Neural progenitor cell (in vitro differentiated cells): ENCODE results near the gene IFNK. TPM values are rescaled to one million over a fixed set of nuclear protein-coding genes. Genes with fewer than 3 reads are reported as not detected.

Experiments
- DNase-seq: peaks from one replicate; pipeline ENCODE4 v3.0.0-alpha.2; 2016; ENCODE audit warnings: low spot score
- H2AFZ ChIP-seq: fragments of 200-600 bp; sonication (generic); replicated peaks from 2 replicates; pipeline ENCODE4 v1.6.1; 2016; ENCODE audit warnings: antibody characterized with exemption
- H3F3A ChIP-seq: fragments of 200-600 bp; sonication (generic); 2 replicates; pipeline ENCODE4 v1.6.1; 2016; ENCODE audit warnings: antibody characterized with exemption, low read depth
- H3K27ac ChIP-seq: fragments of 200-600 bp; sonication (generic); 2 replicates; pipeline ENCODE4 v1.5.1; 2016; ENCODE audit warnings: mild to moderate bottlenecking
- H3K27me3 ChIP-seq: fragments of 200-600 bp; sonication (generic); 2 replicates; pipeline ENCODE4 v1.6.1; 2016; ENCODE audit warnings: mild to moderate bottlenecking, moderate library complexity
- H3K36me3 ChIP-seq: fragments of 200-600 bp; sonication (generic); 2 replicates; pipeline ENCODE4 v1.5.1; 2016
- H3K4me1 ChIP-seq: fragments of 200-600 bp; sonication (generic); 2 replicates; pipeline ENCODE4 v1.6.1; 2016; ENCODE audit warnings: mixed run types
- H3K4me2 ChIP-seq: fragments of 200-600 bp; sonication (generic); 2 replicates; pipeline ENCODE4 v1.6.1; 2016
- H3K4me3 ChIP-seq: fragments of 200-600 bp; sonication (generic); 2 replicates; pipeline ENCODE4 v1.5.1; 2016
- H3K79me2 ChIP-seq: fragments of 200-600 bp; sonication (generic); 2 replicates; pipeline ENCODE4 v1.6.1; 2016; ENCODE audit warnings: low read depth
- H3K9ac ChIP-seq: fragments of 200-600 bp; sonication (generic); 2 replicates; pipeline ENCODE4 v1.6.1; 2016
- H3K9me3 ChIP-seq: fragments of 200-600 bp; sonication (generic); 2 replicates; pipeline ENCODE4 v1.5.1; 2016; ENCODE audit warnings: low read depth
- H4K20me1 ChIP-seq: fragments of 200-600 bp; sonication (generic); 2 replicates; pipeline ENCODE4 v1.6.1; 2016; ENCODE audit warnings: low read depth
- H3K27ac Mint-ChIP-seq: 3 replicates; pipeline ENCODE4 v1.8.0; 2021; ENCODE audit warnings: mixed read lengths
- H3K27me3 Mint-ChIP-seq: 2 replicates; pipeline ENCODE4 v1.8.0; 2022; ENCODE audit warnings: low read depth, mild to moderate bottlenecking, inconsistent platforms, moderate library complexity, mixed read lengths; ENCODE audit not compliant: insufficient read depth
- H3K36me3 Mint-ChIP-seq: 3 replicates; pipeline ENCODE4 v1.8.0; 2021; ENCODE audit warnings: mixed read lengths
- H3K4me1 Mint-ChIP-seq: 3 replicates; pipeline ENCODE4 v1.8.0; 2021; ENCODE audit warnings: mixed read lengths
- H3K4me3 Mint-ChIP-seq: 3 replicates; pipeline ENCODE4 v1.8.0; 2021; ENCODE audit warnings: mild to moderate bottlenecking, moderate library complexity, mixed read lengths
- H3K9me3 Mint-ChIP-seq: 3 replicates; pipeline ENCODE4 v1.8.0; 2020; ENCODE audit warnings: mixed read lengths
- CTCF ChIP-seq: fragments of 200-600 bp; sonication (generic); IDR thresholded peaks from 2 replicates; pipeline ENCODE4 v1.5.1; 2017; ENCODE audit warnings: antibody characterized with exemption, mild to moderate bottlenecking
- EZH2 ChIP-seq: fragments of 200-600 bp; sonication (generic); IDR thresholded peaks from 2 replicates; pipeline ENCODE4 v1.6.1; 2017; ENCODE audit warnings: antibody characterized with exemption, mild to moderate bottlenecking, moderate library complexity
- EZH2phosphoT487 ChIP-seq: fragments of 200-600 bp; sonication (generic); IDR thresholded peaks from 2 replicates; pipeline ENCODE4 v1.6.1; 2017; ENCODE audit warnings: antibody characterized with exemption
- total RNA-seq: library from RNA; depleted of rRNA; stranded (reverse); fragments of >200 nt; gene quantifications from 2 replicates; pipeline ENCODE4 v1.2.3, GENCODE V29; 2015; ENCODE audit warnings: low replicate concordance

The IFNK gene
- total RNA-seq, 1 donor from 2014 or later, result not detected

GRCh38 chr9:27569406-27569805 lies 45.3 kb downstream of the IFNK start:
- H3K9ac ChIP-seq, result no peak overlapping the region
- H3F3A ChIP-seq, result peaks cover 26% of the 10 kb centered on the region
- H3K27me3 ChIP-seq, result no peaks in the 10 kb centered on the region
- peaks cover 12% of the 10 kb centered on the region for H3K4me1 ChIP-seq
- H3K4me3 Mint-ChIP-seq, result no peak overlapping the region
- H3K9me3 Mint-ChIP-seq, result no peaks in the 10 kb centered on the region
- H3K4me3 ChIP-seq, result no peak overlapping the region
- no peaks in the 10 kb centered on the region for H3K9me3 ChIP-seq
- peaks cover 11% of the 10 kb centered on the region for H3K36me3 ChIP-seq
- peaks cover 25% of the 10 kb centered on the region for H3K4me1 Mint-ChIP-seq
- peaks cover 67% of the 10 kb centered on the region for H3K79me2 ChIP-seq
- peaks cover 15% of the 10 kb centered on the region for H3K36me3 Mint-ChIP-seq
- peaks cover 24% of the 10 kb centered on the region for H4K20me1 ChIP-seq
- peaks cover 3% of the 10 kb centered on the region for H3K27me3 Mint-ChIP-seq
- no peak overlapping the region for H3K4me2 ChIP-seq
- DNase-seq, result no peak
- no peak overlapping the region for H2AFZ ChIP-seq
- TF ChIP-seq CTCF, result no peak
- TF ChIP-seq EZH2phosphoT487, result no peak
- TF ChIP-seq EZH2, result no peak
- no peak overlapping the region for H3K27ac Mint-ChIP-seq
- H3K27ac ChIP-seq, result no peak overlapping the region

- Histone ChIP-seq H4K20me1 (peaks cover 24% of the 10 kb centered on the region), H3K27ac (no peak overlapping the region), H3F3A (peaks cover 29% of the 10 kb centered on the region), H3K4me1 (peaks cover 16% of the 10 kb centered on the region), H2AFZ (no peak overlapping the region), H3K4me3 (no peak overlapping the region), H3K36me3 (peaks cover 2% of the 10 kb centered on the region), H3K79me2 (peaks cover 66% of the 10 kb centered on the region), H3K9me3 (no peaks in the 10 kb centered on the region), H3K27me3 (no peaks in the 10 kb centered on the region), H3K9ac (no peak overlapping the region), H3K4me2 (no peak overlapping the region)
- TF ChIP-seq EZH2phosphoT487 (no peak), CTCF (no peak), EZH2 (no peak)
- Mint-ChIP-seq H3K36me3 (peaks cover 11% of the 10 kb centered on the region), H3K9me3 (no peaks in the 10 kb centered on the region), H3K4me1 (peaks cover 28% of the 10 kb centered on the region), H3K4me3 (peak overlapping the region; percentile 52), H3K27me3 (peaks cover 3% of the 10 kb centered on the region), H3K27ac (no peak overlapping the region)
- no peak for DNase-seq
These were observed 46.9 kb downstream of the IFNK start for GRCh38 chr9:27571011-27571410.

- Histone ChIP-seq H3F3A (peaks cover 29% of the 10 kb centered on the region), H3K4me2 (peak overlapping the region; percentile 89), H3K27ac (no peak overlapping the region), H3K4me1 (peaks cover 16% of the 10 kb centered on the region), H3K79me2 (peaks cover 58% of the 10 kb centered on the region), H3K9me3 (no peaks in the 10 kb centered on the region), H3K36me3 (no peaks in the 10 kb centered on the region), H4K20me1 (peaks cover 24% of the 10 kb centered on the region), H3K4me3 (peak overlapping the region; percentile 88), H2AFZ (no peak overlapping the region), H3K9ac (no peak overlapping the region), H3K27me3 (no peaks in the 10 kb centered on the region)
- peak overlapping the region; percentile 72 for H3K27ac Mint-ChIP-seq
- H3K9me3 Mint-ChIP-seq, result no peaks in the 10 kb centered on the region
- DNase-seq, result no peak
- peaks cover 6% of the 10 kb centered on the region for H3K36me3 Mint-ChIP-seq
- peaks cover 28% of the 10 kb centered on the region for H3K4me1 Mint-ChIP-seq
- H3K27me3 Mint-ChIP-seq, result peaks cover 3% of the 10 kb centered on the region
- TF ChIP-seq EZH2phosphoT487 (no peak), CTCF (no peak), EZH2 (no peak)
- peak overlapping the region; percentile 99 for H3K4me3 Mint-ChIP-seq
These were observed 48.0 kb downstream of the IFNK start for GRCh38 chr9:27572061-27572460.
